Prostate gland (tissue), 2 donors: ENCODE data around the gene MYL12B. TPM values are rescaled to one million over a fixed set of nuclear protein-coding genes. Genes with fewer than 3 reads are reported as not detected.

ENCODE experiments used
- DNase-seq: peaks from one replicate; pipeline ENCODE4 v3.0.0-alpha.2; 2019; ENCODE audit warnings: low spot score
- H3K27ac ChIP-seq, 2 donors: fragments of 200-600 bp; sonication (generic); 2 replicates each; pipeline ENCODE4 v1.5.1; 2017 to 2019
- H3K27me3 ChIP-seq: fragments of 200-600 bp; sonication (generic); replicated peaks from 2 replicates; pipeline ENCODE4 v1.5.1; 2019; ENCODE audit not compliant: insufficient read depth
- H3K36me3 ChIP-seq, 2 donors: fragments of 200-600 bp; sonication (generic); 1 replicate in 1 of 2; 2 replicates in 1 of 2; pipeline versions ENCODE4 v1.5.1 to v1.8.1; 2017 to 2019
- H3K4me1 ChIP-seq: fragments of 200-600 bp; sonication (generic); replicated peaks from 2 replicates; pipeline ENCODE4 v1.5.1; 2019
- H3K4me3 ChIP-seq, 2 donors: fragments of 200-600 bp; sonication (generic); 2 replicates each; pipeline ENCODE4 v1.5.1; 2017 to 2019
- H3K9me3 ChIP-seq: fragments of 200-600 bp; sonication (generic); 2 replicates; pipeline ENCODE4 v1.5.1; 2017
- CTCF ChIP-seq, 4 experiments: fragments of 200-600 bp in 2 of 4; fragments of 450-650 bp in 2 of 4; sonication (generic) in 2 of 4; IDR thresholded peaks; 1 replicate in 3 of 4; 2 replicates in 1 of 4; pipeline ENCODE4 v1.5.1; 2016 to 2019; ENCODE audit warnings: antibody characterized with exemption in 4 of 4, mild to moderate bottlenecking in 2 of 4, moderate library complexity in 2 of 4
- POLR2A ChIP-seq: fragments of 450-650 bp; IDR thresholded peaks from one replicate; pipeline ENCODE4 v1.6.1; 2016; ENCODE audit warnings: antibody characterized with exemption, mild to moderate bottlenecking
- POLR2AphosphoS5 ChIP-seq: sonication (generic); formaldehyde crosslinking; IDR thresholded peaks from one replicate; pipeline ENCODE4 v1.6.1; 2017; ENCODE audit warnings: antibody characterized with exemption
- WGBS: methylation state at CpG from one replicate; pipeline ENCODE4 v1.1.5; 2018; 5-methylcytosine and 5-hydroxymethylcytosine counted together
- intact Hi-C: fragments of 100-400 bp; cut with DNase I; formaldehyde crosslinking; loops from one replicate; pipeline ENCODE4 v1.14.2; 2022
- total RNA-seq, 2 donors: library from RNA; depleted of rRNA; stranded (reverse); fragments of >200 nt; gene quantifications; one replicate each; pipeline ENCODE4 v1.1.0, GENCODE V29; 2016

The MYL12B gene
- total RNA-seq, 2 donors from 2014 or later = 254 to 310 TPM

DNA sequence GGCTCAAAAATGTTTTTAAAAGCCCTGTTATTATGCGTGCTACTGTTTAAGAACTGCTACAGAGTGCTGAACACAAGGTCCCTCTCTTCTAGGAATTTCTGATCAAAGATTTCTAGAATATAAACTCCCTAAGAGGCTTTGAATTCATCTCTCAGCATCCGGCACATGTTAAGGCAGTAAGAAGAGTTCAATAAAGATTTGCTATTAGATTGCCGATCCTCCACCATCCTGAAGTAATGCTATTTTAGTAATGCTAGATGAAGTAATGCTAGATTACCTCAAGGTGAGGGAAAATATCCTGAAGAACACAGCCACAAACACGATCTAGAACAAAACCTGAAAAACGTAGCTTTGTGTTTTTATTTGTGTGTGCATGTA lies 949 bp upstream of the MYL12B start:
- H3K27me3 ChIP-seq = no peaks in the 10 kb centered on the region
- peaks cover 7% of the 10 kb centered on the region for H3K4me1 ChIP-seq
- no peaks in the 10 kb centered on the region for H3K36me3 ChIP-seq
- H3K9me3 ChIP-seq = no peaks in the 10 kb centered on the region
- WGBS = 15% methylated on average over 5 of the region's 5 CpGs
- no peak for DNase-seq
- peak overlapping the region; percentile 89 to 90 for H3K4me3 ChIP-seq
- intact Hi-C loops = loop anchor here (5.0 kb wide), 1 partner anchor 331 kb away; no protein-coding TSS in a partner anchor
- no peak for TF ChIP-seq POLR2AphosphoS5
- TF ChIP-seq CTCF (IDR thresholded peaks at IDR 0.05) = no peak
- no peak for TF ChIP-seq POLR2A
- H3K27ac ChIP-seq = peak overlapping the region; percentile 95 to 98

DNA sequence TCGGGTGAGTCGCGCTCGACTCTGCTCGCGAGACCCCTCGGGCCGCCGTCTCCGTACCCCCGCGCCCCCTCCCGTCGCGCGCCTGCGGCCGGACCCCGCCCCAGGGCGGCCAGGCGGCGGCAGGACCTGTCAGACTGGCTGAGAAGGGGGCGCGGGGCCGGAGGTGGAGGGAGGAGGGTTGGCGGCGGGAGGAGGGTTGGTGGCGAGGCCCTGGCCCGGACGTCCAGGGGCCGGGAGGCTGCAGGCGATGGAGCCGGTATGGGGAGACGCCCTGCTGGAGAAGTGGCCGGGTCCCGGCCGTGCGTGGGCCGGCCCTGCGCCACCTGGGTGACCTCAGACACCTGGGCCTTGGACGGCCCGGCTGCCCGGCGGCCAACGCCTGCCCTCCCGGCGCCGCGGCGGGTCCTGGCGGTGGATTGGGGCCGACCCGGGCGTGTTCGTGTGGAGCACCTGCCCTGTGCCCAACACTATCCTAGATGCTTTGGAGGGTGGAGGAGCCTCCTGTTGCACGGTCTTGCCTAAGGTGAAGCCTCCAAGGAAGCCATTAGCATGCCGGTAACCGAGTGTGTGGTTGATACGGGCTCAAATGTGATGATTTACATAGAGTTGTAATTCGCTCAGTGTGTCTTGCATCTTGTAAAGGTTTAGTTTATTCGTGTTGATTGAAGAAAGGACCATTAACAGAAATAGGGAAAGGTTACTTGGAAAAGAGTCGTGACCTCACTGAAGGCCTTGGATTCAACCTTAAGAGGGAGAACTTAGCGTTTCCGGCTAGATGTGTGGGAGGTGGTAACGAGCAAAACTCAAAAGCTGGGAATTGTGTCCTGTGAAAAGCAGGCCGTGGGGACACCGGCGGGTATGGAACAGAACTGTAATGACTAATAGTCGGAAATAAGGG lies 550 bp downstream of the MYL12B start:
- peaks cover 7% of the 10 kb centered on the region for H3K4me1 ChIP-seq
- H3K27ac ChIP-seq = peak overlapping the region; percentile 95 to 98
- peak overlapping the region; percentile 89 to 90 for H3K4me3 ChIP-seq
- intact Hi-C loops = loop anchor here (5.0 kb wide), 1 partner anchor 330 kb away; no protein-coding TSS in a partner anchor
- no peaks in the 10 kb centered on the region for H3K27me3 ChIP-seq
- no peak for TF ChIP-seq POLR2A
- TF ChIP-seq POLR2AphosphoS5 = no peak
- TF ChIP-seq CTCF (IDR thresholded peaks at IDR 0.05) = no peak
- under 1% methylated on average over 69 of the region's 69 CpGs for WGBS
- DNase-seq = no peak
- no peaks in the 10 kb centered on the region for H3K36me3 ChIP-seq
- H3K9me3 ChIP-seq = no peaks in the 10 kb centered on the region

DNA sequence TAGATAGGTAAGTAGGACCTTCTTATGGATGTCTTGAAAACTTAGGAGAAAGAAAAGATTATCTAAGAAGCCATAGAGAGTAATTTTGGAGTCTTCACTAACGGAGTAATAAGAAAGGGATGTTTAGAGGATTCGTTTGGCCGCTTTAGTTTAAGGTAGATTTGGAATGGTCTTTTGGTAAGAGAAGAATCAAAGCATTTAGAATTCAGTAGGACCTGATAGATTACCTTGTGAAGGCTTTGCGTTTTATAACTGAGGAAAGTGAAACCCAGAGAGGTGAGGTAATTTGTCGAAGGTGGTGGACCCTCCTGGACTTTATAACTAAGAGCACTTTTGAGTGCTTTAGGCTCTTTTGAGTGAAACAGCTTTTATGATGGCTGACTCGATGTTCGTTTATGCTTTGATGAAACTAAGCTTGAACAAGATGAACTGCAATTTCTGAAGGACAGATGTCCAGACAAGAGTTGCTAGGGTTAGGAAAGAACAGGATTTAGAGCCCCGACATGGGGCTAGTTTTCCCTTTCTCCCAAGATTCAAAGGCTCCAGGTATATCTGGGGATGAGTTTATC lies 1.3 kb downstream of the MYL12B start:
- Histone ChIP-seq H3K36me3 (no peaks in the 10 kb centered on the region), H3K4me3 (peak overlapping the region; percentile 89 to 90), H3K4me1 (peaks cover 7% of the 10 kb centered on the region), H3K27ac (peak overlapping the region; percentile 95 to 98), H3K9me3 (no peaks in the 10 kb centered on the region), H3K27me3 (no peaks in the 10 kb centered on the region)
- TF ChIP-seq CTCF (IDR thresholded peaks at IDR 0.05) = no peak
- DNase-seq = no peak
- WGBS = 19% methylated on average over 8 of the region's 8 CpGs
- intact Hi-C loops = loop anchor here (5.0 kb wide), 1 partner anchor 329 kb away; no protein-coding TSS in a partner anchor

DNA sequence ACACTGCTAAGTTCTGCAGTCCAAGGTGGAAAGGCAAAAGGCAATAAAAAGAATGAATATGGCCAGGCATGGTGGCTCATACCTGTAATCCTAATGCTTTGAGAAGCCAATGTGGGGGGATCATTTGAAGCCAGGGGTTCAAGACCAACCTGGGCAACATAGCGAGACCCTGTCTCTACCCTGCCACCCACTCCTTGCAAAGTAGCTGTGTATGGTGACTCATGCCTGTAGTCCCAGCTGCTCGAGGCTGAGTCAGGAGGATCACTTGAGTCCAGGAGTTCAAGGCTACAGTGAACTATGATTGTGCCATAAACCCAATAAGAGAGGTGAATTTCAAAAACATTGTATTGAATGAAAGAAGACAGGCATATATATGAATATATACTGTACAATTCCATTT lies 2.4 kb downstream of the MYL12B start:
- H3K27ac ChIP-seq = no peak overlapping the region
- H3K4me1 ChIP-seq = peaks cover 7% of the 10 kb centered on the region
- H3K9me3 ChIP-seq = no peaks in the 10 kb centered on the region
- H3K4me3 ChIP-seq = no peak overlapping the region
- no peak for DNase-seq
- H3K27me3 ChIP-seq = no peaks in the 10 kb centered on the region
- TF ChIP-seq POLR2A = no peak
- no peak for TF ChIP-seq CTCF (IDR thresholded peaks at IDR 0.05)
- TF ChIP-seq POLR2AphosphoS5 = no peak
- WGBS = 75% methylated on average over 2 of the region's 2 CpGs
- no peaks in the 10 kb centered on the region for H3K36me3 ChIP-seq
- intact Hi-C loops = loop anchor here (5.0 kb wide), 1 partner anchor 328 kb away; no protein-coding TSS in a partner anchor
